ENCODE data around the gene P2RX2. TPM values are rescaled to one million over a fixed set of nuclear protein-coding genes. Genes with fewer than 3 reads are reported as not detected.

Gene P2RX2
- total RNA-seq, 1 donor from 2014 or later = not detected

GRCh38 chr12:132604151-132604618 lies 14.4 kb upstream of the P2RX2 start:
- H3K4me1 Mint-ChIP-seq (ENCODE audit: low read depth, unreplicated experiment) = peaks cover 7% of the 10 kb centered on the region
- H3K36me3 Mint-ChIP-seq (ENCODE audit: low read depth, unreplicated experiment) = no peaks in the 10 kb centered on the region
- Histone ChIP-seq H3K9ac (ENCODE audit: low read length) (no peak overlapping the region), H4K20me1 (ENCODE audit: insufficient read depth, low read length) (no peaks in the 10 kb centered on the region), H3K9me3 (ENCODE audit: insufficient read depth, low read depth, low read length) (no peaks in the 10 kb centered on the region), H3K36me3 (ENCODE audit: insufficient read depth, low read length) (no peaks in the 10 kb centered on the region), H3K4me1 (ENCODE audit: insufficient read depth, low read length) (peaks cover 4% of the 10 kb centered on the region), H3K4me3 (ENCODE audit: insufficient read depth, low read depth, low read length) (no peak overlapping the region), H3K27ac (ENCODE audit: low read depth, low read length) (no peak overlapping the region), H2AFZ (ENCODE audit: low read depth, low read length) (no peak overlapping the region), H3K79me2 (ENCODE audit: insufficient read depth, low read length) (no peaks in the 10 kb centered on the region), H3K27me3 (ENCODE audit: insufficient read depth, low read length) (peaks cover 51% of the 10 kb centered on the region), H3K4me2 (ENCODE audit: low read length) (no peak overlapping the region)
- peaks cover 54% of the 10 kb centered on the region for H3K27me3 Mint-ChIP-seq (ENCODE audit: low read depth, unreplicated experiment)
- no peak overlapping the region for H3K27ac Mint-ChIP-seq (ENCODE audit: unreplicated experiment)
- DNase-seq (ENCODE audit: low read depth) = no peak
- FAIRE-seq = no peak
- no peaks in the 10 kb centered on the region for H3K9me3 Mint-ChIP-seq (ENCODE audit: unreplicated experiment)
- TF ChIP-seq, protein P1, sequence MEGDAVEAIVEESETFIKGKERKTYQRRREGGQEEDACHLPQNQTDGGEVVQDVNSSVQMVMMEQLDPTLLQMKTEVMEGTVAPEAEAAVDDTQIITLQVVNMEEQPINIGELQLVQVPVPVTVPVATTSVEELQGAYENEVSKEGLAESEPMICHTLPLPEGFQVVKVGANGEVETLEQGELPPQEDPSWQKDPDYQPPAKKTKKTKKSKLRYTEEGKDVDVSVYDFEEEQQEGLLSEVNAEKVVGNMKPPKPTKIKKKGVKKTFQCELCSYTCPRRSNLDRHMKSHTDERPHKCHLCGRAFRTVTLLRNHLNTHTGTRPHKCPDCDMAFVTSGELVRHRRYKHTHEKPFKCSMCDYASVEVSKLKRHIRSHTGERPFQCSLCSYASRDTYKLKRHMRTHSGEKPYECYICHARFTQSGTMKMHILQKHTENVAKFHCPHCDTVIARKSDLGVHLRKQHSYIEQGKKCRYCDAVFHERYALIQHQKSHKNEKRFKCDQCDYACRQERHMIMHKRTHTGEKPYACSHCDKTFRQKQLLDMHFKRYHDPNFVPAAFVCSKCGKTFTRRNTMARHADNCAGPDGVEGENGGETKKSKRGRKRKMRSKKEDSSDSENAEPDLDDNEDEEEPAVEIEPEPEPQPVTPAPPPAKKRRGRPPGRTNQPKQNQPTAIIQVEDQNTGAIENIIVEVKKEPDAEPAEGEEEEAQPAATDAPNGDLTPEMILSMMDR (IDR thresholded peaks at IDR 0.05; ENCODE audit: insufficient read depth, low read depth, low read length) = no peak
- peak; percentile 20 for TF ChIP-seq EZH2 (IDR thresholded peaks at IDR 0.05; ENCODE audit: insufficient read depth, low read length)
- no peak overlapping the region for H3K4me3 Mint-ChIP-seq (ENCODE audit: unreplicated experiment)

DNA sequence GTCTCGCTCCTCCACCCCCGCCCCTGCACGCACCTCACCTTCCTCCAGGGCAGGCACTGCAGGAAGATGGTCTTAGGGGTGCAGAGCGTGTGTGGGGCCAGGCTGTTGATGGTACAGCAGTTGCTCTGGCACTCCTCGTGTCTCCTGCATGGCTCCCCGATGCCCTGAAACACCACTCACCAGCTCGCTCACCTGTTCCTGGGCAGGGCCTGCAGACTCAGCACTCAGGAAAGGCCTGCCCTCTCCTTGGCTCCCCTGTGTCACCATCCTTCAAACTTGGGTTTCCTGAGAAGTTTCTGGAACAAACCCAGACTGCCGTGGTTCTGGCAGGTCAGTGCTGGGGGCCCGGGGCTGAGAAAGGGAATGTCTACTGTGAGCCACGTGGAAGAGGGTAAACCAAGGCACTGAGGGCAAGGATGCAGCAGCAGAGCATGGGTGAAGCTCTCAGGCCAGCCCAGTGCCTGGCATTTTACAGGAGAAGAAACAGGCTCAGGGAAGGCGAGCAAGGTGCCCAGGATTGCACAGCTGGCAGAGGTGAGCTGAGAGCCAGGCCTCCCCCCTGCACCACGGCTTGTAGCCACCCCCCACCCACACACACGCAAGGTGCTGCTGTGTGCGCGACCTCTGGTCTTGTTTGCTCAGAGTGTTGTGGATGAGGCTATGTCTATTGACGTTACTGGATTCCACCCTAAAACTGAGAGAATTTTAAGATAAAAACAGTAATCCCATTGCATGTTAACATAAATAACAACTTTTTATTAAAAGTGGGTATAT lies 13.7 kb upstream of the P2RX2 start:
- H3K79me2 ChIP-seq (ENCODE audit: insufficient read depth, low read length) = no peaks in the 10 kb centered on the region
- H3K27me3 Mint-ChIP-seq (ENCODE audit: low read depth, unreplicated experiment) = peaks cover 54% of the 10 kb centered on the region

More for the DNA sequence above, 13.7 kb upstream of the P2RX2 start:
- FAIRE-seq (no peak), DNase-seq (ENCODE audit: low read depth) (no peak)
- Histone ChIP-seq H3K9me3 (ENCODE audit: insufficient read depth, low read depth, low read length) (no peaks in the 10 kb centered on the region), H4K20me1 (ENCODE audit: insufficient read depth, low read length) (no peaks in the 10 kb centered on the region), H3K4me1 (ENCODE audit: insufficient read depth, low read length) (peaks cover 4% of the 10 kb centered on the region), H3K4me3 (ENCODE audit: insufficient read depth, low read depth, low read length) (no peak overlapping the region), H3K27me3 (ENCODE audit: insufficient read depth, low read length) (peaks cover 51% of the 10 kb centered on the region), H3K9ac (ENCODE audit: low read length) (no peak overlapping the region), H3K36me3 (ENCODE audit: insufficient read depth, low read length) (no peaks in the 10 kb centered on the region), H3K27ac (ENCODE audit: low read depth, low read length) (no peak overlapping the region), H3K4me2 (ENCODE audit: low read length) (no peak overlapping the region), H2AFZ (ENCODE audit: low read depth, low read length) (no peak overlapping the region)
- Mint-ChIP-seq H3K36me3 (ENCODE audit: low read depth, unreplicated experiment) (no peaks in the 10 kb centered on the region), H3K9me3 (ENCODE audit: unreplicated experiment) (no peaks in the 10 kb centered on the region), H3K27ac (ENCODE audit: unreplicated experiment) (no peak overlapping the region), H3K4me3 (ENCODE audit: unreplicated experiment) (no peak overlapping the region), H3K4me1 (ENCODE audit: low read depth, unreplicated experiment) (peaks cover 7% of the 10 kb centered on the region)
- no peak for TF ChIP-seq EZH2 (IDR thresholded peaks at IDR 0.05; ENCODE audit: insufficient read depth, low read length)
- TF ChIP-seq, protein P1 (IDR thresholded peaks at IDR 0.05; ENCODE audit: insufficient read depth, low read depth, low read length) = no peak

Measured in astrocyte (in vitro differentiated cells and primary cell).